OCI-LY1 (cell line): Measurements from ENCODE around the gene STUM.

Source experiments
- EZH2 ChIP-seq: fragments of 200-600 bp; sonication (generic), shearing (Covaris generic); IDR thresholded peaks from 2 replicates; pipeline ENCODE4 v1.8.0; 2017; ENCODE audit warnings: borderline replicate concordance, mixed run types, mild to moderate bottlenecking, antibody characterized with exemption, low read length, moderate library complexity, mixed read lengths
- TF ChIP-seq, protein P1 (sequence below): fragments of 200-600 bp; sonication (generic), shearing (Covaris generic); IDR thresholded peaks from 2 replicates; pipeline ENCODE4 v1.5.1; 2017; ENCODE audit warnings: mild to moderate bottlenecking, antibody characterized with exemption, low read length, moderate library complexity, mixed read lengths

GRCh38 chr1:226584164-226584563, 35.6 kb downstream of the STUM start:
- TF ChIP-seq, protein P1, sequence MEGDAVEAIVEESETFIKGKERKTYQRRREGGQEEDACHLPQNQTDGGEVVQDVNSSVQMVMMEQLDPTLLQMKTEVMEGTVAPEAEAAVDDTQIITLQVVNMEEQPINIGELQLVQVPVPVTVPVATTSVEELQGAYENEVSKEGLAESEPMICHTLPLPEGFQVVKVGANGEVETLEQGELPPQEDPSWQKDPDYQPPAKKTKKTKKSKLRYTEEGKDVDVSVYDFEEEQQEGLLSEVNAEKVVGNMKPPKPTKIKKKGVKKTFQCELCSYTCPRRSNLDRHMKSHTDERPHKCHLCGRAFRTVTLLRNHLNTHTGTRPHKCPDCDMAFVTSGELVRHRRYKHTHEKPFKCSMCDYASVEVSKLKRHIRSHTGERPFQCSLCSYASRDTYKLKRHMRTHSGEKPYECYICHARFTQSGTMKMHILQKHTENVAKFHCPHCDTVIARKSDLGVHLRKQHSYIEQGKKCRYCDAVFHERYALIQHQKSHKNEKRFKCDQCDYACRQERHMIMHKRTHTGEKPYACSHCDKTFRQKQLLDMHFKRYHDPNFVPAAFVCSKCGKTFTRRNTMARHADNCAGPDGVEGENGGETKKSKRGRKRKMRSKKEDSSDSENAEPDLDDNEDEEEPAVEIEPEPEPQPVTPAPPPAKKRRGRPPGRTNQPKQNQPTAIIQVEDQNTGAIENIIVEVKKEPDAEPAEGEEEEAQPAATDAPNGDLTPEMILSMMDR, result no peak
- TF ChIP-seq EZH2, result no peak
